ENCODE data around the gene TRIM4.

GRCh38 chr7:99920149-99920548, 819 bp upstream of the TRIM4 start:
- TF ChIP-seq POLR2A (IDR thresholded peaks at IDR 0.05; ENCODE audit: low read depth, low read length) = no peak
- no peak for TF ChIP-seq CTCF (IDR thresholded peaks at IDR 0.05; ENCODE audit: extremely low read depth in 1 of 2, insufficient read depth in 1 of 2, low read depth in 1 of 2, low read length in 2 of 2)
- no peak for TF ChIP-seq EZH2 (IDR thresholded peaks at IDR 0.05; ENCODE audit: borderline replicate concordance, low read depth, low read length, severe bottlenecking)
- no peak for TF ChIP-seq POLR2AphosphoS5 (IDR thresholded peaks at IDR 0.05; ENCODE audit: insufficient read depth, low read depth, low read length)
